C4-2B (cell line): ENCODE data around the gene LPP.

ENCODE experiments used
- H3K27ac ChIP-seq: fragments of 450-650 bp; 2 replicates; pipeline ENCODE4 v1.5.1; 2017
- ZFX ChIP-seq: fragments of 450-650 bp; IDR thresholded peaks from 2 replicates; pipeline ENCODE4 v1.6.1; 2017
- TF ChIP-seq, protein P1 (sequence below): fragments of 450-650 bp; conservative IDR thresholded peaks from 2 replicates; pipeline ENCODE4 v1.5.1; 2017; ENCODE audit warnings: mild to moderate bottlenecking

LPP gene

DNA sequence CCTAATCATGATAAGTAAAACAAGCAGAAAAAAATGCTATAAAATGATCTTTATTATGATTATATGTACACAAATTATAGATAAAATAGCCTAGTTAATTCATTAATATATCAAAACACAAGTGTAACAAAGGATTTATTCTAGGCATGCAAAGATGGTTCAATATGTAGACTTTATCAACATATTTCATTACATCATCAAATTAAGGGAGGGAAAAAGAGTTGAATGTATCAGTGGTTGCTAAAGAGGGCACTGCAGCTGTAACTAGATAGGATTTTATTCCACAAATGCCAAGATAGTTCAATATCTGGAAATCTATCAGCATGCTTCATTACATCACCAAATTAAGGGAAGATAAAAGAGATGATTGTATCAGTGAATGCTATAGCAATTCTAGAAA lies 248.3 kb downstream of the LPP start:
- no peak for TF ChIP-seq ZFX
- TF ChIP-seq, protein P1, sequence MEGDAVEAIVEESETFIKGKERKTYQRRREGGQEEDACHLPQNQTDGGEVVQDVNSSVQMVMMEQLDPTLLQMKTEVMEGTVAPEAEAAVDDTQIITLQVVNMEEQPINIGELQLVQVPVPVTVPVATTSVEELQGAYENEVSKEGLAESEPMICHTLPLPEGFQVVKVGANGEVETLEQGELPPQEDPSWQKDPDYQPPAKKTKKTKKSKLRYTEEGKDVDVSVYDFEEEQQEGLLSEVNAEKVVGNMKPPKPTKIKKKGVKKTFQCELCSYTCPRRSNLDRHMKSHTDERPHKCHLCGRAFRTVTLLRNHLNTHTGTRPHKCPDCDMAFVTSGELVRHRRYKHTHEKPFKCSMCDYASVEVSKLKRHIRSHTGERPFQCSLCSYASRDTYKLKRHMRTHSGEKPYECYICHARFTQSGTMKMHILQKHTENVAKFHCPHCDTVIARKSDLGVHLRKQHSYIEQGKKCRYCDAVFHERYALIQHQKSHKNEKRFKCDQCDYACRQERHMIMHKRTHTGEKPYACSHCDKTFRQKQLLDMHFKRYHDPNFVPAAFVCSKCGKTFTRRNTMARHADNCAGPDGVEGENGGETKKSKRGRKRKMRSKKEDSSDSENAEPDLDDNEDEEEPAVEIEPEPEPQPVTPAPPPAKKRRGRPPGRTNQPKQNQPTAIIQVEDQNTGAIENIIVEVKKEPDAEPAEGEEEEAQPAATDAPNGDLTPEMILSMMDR = no peak

DNA sequence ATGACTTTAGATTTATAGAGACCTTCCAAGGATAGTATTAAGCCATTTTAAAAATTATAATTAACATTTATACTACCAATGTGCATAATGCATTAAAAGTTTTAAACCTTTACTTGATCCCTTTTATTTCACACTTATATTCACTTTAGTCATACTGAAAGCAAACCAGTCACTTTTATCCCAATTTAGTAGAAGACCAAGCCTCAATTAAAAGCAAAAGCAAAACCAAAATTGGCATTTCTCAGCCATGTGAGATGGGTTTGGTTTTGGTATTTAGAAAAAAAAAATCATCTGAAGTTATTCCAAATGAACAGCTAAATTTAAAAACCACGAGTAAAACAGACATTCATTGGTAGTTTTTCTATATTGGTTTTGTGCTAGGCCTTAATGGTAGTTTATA lies 249.4 kb downstream of the LPP start:
- no peak overlapping the region for H3K27ac ChIP-seq
- no peak for TF ChIP-seq ZFX
- TF ChIP-seq, protein P1 = no peak

More for the DNA sequence above, 248.3 kb downstream of the LPP start:
- no peak overlapping the region for H3K27ac ChIP-seq

DNA sequence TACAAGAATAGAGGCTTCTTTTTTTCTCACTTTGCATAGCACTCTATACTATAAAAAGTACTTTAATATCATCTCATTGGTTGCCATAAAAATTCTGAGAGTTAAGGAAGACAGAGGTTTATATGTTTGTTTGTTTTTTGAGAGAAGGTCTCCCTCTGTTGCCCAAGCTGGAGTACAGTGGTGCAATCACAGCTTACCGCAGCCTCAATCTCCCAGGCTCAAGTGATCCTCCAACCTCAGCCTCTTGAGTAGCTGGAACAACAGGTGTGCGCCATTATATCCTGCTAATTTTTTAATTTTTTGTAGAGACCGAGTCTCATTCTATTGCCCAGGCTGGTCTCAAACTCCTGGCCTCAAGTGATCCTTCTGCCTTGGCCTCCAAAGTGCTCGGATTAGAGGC lies 250.2 kb downstream of the LPP start:
- no peak overlapping the region for H3K27ac ChIP-seq
- TF ChIP-seq, protein P1 = no peak
- no peak for TF ChIP-seq ZFX

DNA sequence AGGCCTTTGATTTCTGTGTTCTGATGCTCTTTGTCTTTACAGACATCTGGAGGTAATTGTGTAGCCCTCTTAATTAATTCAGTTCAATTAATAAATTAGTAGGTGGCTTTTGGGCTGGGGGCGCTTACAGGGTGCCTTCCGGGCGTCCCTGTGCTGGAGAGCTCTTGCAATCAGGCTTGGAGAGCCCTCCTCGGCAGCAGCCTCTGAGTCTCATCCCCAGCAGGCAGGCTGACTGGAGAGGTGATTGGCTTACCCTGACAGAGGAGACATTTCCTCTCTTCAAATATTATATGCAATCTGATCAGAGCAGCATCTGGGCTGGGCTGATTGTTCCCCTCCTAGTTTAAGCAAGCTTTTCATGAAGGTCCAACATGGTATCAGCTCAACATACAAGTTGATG lies 250.7 kb downstream of the LPP start:
- TF ChIP-seq, protein P1 = no peak
- no peak for TF ChIP-seq ZFX
- no peak overlapping the region for H3K27ac ChIP-seq

DNA sequence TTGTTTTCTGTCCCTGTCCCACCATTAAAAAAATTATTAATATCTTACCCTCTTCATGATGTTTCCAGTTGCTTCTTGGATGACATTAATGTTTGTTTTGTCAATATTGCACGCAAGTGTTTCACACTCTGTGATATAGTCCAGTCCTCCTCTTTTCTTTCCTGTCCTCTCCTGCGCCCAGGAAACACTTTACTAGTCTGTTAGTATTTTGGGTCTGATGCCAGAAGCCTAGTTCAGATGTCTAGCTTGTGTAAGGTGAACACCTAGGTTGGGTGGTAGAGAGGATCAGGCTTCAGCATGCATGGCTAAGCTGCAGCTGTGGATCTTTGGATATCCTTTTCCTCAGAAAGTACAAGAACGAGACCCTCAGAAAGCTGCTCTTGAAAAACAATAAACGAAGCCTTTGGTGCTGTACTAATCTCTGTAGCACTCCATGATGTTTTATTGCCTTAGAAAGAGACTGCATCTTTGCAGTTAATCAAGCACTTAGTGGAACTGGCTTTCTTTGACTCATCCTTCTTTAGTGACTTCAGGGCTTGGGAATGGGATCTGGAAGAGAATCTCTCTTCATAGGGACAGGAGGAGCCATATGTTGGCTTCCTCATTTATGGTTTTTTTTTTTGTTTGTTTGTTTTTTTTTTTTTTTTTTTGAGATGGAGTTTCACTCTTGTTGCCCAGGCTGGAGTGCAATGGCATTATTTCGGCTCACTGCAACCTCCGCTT lies 253.4 kb downstream of the LPP start:
- H3K27ac ChIP-seq = no peak overlapping the region
- no peak for TF ChIP-seq ZFX
- TF ChIP-seq, protein P1 = no peak

DNA sequence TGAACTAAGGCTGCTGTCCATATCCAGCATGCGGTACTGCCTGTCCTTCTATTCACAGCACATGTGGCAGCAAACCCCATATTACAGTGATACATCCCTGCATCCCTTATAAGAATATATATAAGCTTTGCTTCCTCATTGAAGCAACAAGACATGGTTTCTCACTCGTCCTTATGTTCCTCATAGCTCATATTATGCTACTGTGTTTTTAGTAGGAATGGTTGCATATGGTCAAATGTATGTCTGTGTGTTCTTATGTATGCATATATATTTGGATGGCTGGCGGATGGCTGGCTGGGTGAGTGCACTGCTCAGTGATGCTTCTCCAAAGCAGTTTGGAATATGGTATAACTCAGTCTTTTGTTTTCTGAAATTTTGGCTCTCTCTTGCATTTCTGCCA lies 254.9 kb downstream of the LPP start:
- TF ChIP-seq, protein P1 = no peak
- TF ChIP-seq ZFX = no peak
- no peak overlapping the region for H3K27ac ChIP-seq

DNA sequence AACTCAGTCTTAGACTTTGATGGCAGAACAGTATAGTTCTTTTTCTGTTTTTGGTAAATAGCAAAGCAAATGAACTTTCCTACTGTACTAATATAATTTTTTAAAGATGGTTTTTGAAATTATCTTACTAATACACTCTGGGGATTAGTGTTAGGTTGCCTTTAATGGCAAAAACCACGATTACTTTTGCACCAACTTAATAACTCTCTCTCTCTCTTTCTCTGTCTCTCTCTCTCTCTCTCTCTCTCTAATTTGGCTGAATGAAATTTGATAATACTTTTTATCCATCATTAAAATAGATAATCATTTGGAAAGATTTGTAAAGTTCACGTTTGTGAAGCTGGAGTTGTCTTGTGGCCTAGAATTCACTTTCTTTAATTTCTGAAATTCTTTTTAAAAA lies 257.8 kb downstream of the LPP start:
- no peak overlapping the region for H3K27ac ChIP-seq
- no peak for TF ChIP-seq ZFX
- TF ChIP-seq, protein P1 = no peak
